GM12891 (cell line): ENCODE results near the gene FARP1.

Source experiments
- DNase-seq: peaks from one replicate; pipeline ENCODE4 v3.0.0; 2011; ENCODE audit warnings: low spot score; ENCODE audit not compliant: insufficient read length
- FAIRE-seq: peaks from 2 replicates; lab custom pipeline; 2011; peaks lifted over from hg19 to GRCh38; lab: Jason Lieb, UNC
- PAX5 ChIP-seq: IDR thresholded peaks from 2 replicates; pipeline ENCODE4 v1.6.1; 2011; ENCODE audit warnings: low read length, moderate library complexity, mild to moderate bottlenecking; ENCODE audit not compliant: insufficient read depth, severe bottlenecking
- POLR2A ChIP-seq: IDR thresholded peaks from 2 replicates; pipeline ENCODE4 v1.6.1; 2011; ENCODE audit warnings: low read depth, low read length, control low read depth
- POLR2AphosphoS5 ChIP-seq: IDR thresholded peaks from 2 replicates; pipeline ENCODE4 v1.6.1; 2011; ENCODE audit warnings: low read depth, low read length, control low read depth
- POU2F2 ChIP-seq: IDR thresholded peaks from 2 replicates; pipeline ENCODE4 v1.6.1; 2011; ENCODE audit warnings: low read depth, mild to moderate bottlenecking, control low read depth, low read length, moderate library complexity
- SPI1 ChIP-seq: IDR thresholded peaks from 2 replicates; pipeline ENCODE4 v1.6.1; 2011; ENCODE audit warnings: low read depth, low read length, control low read depth
- TAF1 ChIP-seq: IDR thresholded peaks from 2 replicates; pipeline ENCODE4 v1.6.1; 2011; ENCODE audit warnings: low read depth, low read length, control low read depth

Gene FARP1

GRCh38 chr13:98443329-98443728, 300.4 kb downstream of the FARP1 start:
- no peak for FAIRE-seq
- TF ChIP-seq POU2F2, result no peak
- no peak for TF ChIP-seq TAF1
- TF ChIP-seq SPI1, result no peak
- no peak for TF ChIP-seq POLR2AphosphoS5
- no peak for TF ChIP-seq PAX5
- no peak for TF ChIP-seq POLR2A
- no peak for DNase-seq

- DNase-seq (no peak), FAIRE-seq (peak; percentile 5)
- TF ChIP-seq POLR2AphosphoS5, result no peak
- no peak for TF ChIP-seq POU2F2
- no peak for TF ChIP-seq SPI1
- TF ChIP-seq POLR2A, result no peak
- no peak for TF ChIP-seq TAF1
- TF ChIP-seq PAX5, result no peak
Observed at GRCh38 chr13:98443800-98444325, 301.0 kb downstream of the FARP1 start.

GRCh38 chr13:98444381-98444780, 301.5 kb downstream of the FARP1 start:
- DNase-seq (no peak), FAIRE-seq (no peak)

GRCh38 chr13:98445340-98446233, 302.7 kb downstream of the FARP1 start:
- peak; percentile 91 for DNase-seq

More at GRCh38 chr13:98444381-98444780, 301.5 kb downstream of the FARP1 start:
- TF ChIP-seq SPI1 (no peak), POU2F2 (no peak), POLR2A (no peak), PAX5 (no peak), POLR2AphosphoS5 (no peak), TAF1 (no peak)

GRCh38 chr13:98446234-98446621, 303.3 kb downstream of the FARP1 start:
- no peak for TF ChIP-seq SPI1
- TF ChIP-seq POLR2AphosphoS5, result no peak
- no peak for TF ChIP-seq POLR2A
- TF ChIP-seq TAF1, result no peak
- no peak for TF ChIP-seq PAX5
- no peak for TF ChIP-seq POU2F2
- DNase-seq (no peak), FAIRE-seq (no peak)

More at GRCh38 chr13:98445340-98446233, 302.7 kb downstream of the FARP1 start:
- TF ChIP-seq POU2F2 (peak; percentile 56; the same call in 1 of the 2 replicates), POLR2A (no peak; the same call in 1 of the 2 replicates), POLR2AphosphoS5 (0 out of 2 replicates have a peak, but pooled peaks have one; percentile 55)
- FAIRE-seq, result peak; percentile 97

GRCh38 chr13:98447130-98447529, 304.2 kb downstream of the FARP1 start:
- TF ChIP-seq SPI1 (no peak), POLR2A (no peak), PAX5 (no peak), TAF1 (no peak), POU2F2 (no peak), POLR2AphosphoS5 (no peak)
- no peak for FAIRE-seq
- DNase-seq, result no peak

GRCh38 chr13:98447881-98448641, 305.2 kb downstream of the FARP1 start:
- TF ChIP-seq POLR2AphosphoS5 (0 out of 2 replicates have a peak, but pooled peaks have one; percentile 38), POLR2A (peak; percentile 40; the same call in 1 of the 2 replicates), SPI1 (no peak)
- no peak for FAIRE-seq
- DNase-seq, result no peak

- no peak for FAIRE-seq
- DNase-seq, result no peak
- TF ChIP-seq PAX5, result no peak
- no peak for TF ChIP-seq SPI1
- TF ChIP-seq POLR2AphosphoS5, result no peak
- TF ChIP-seq TAF1, result no peak
- no peak for TF ChIP-seq POLR2A
- TF ChIP-seq POU2F2, result no peak
Observed at GRCh38 chr13:98448642-98448928, 305.7 kb downstream of the FARP1 start.

- TF ChIP-seq SPI1 (no peak), POLR2A (no peak), POLR2AphosphoS5 (no peak), POU2F2 (no peak), TAF1 (no peak), PAX5 (no peak)
- FAIRE-seq (no peak), DNase-seq (no peak)
Observed at GRCh38 chr13:98449273-98449672, 306.4 kb downstream of the FARP1 start.
